CD4-positive, alpha-beta memory T cell (primary cell): Measurements from ENCODE around the gene ULK4. TPM values are rescaled to one million over a fixed set of nuclear protein-coding genes. Genes with fewer than 3 reads are reported as not detected.
"Not testable (repeated sequence)": the region's sequence is repeated elsewhere in the genome, so short reads cannot be mapped to it uniquely, and the experiment has no call there.

Source experiments
- CTCF ChIA-PET: fragments of 350-600 bp; sonication (Branson Sonifier 250); formaldehyde crosslinking; loops from one replicate; lab custom pipeline; 2021; ENCODE audit warnings: inconsistent platforms; ENCODE audit not compliant: partially characterized antibody; lab: Charles Lee
- POLR2A ChIA-PET: fragments of 350-600 bp; sonication (Branson Sonifier 250); formaldehyde crosslinking; loops from one replicate; lab custom pipeline; 2021; ENCODE audit not compliant: partially characterized antibody; lab: Charles Lee
- DNase-seq, 5 donors: peaks; one replicate each; pipeline versions ENCODE4 v3.0.0 to v3.0.0-alpha.2; 2020 to 2022; ENCODE audit warnings: mixed read lengths in 1 of 5
- H3K27ac ChIP-seq: one replicate; pipeline ENCODE4 v1.7.0; 2013; ENCODE audit warnings: low read depth, low read length
- H3K27me3 ChIP-seq: 2 replicates; pipeline ENCODE4 v1.7.0; 2013; ENCODE audit warnings: mild to moderate bottlenecking, low read length, moderate library complexity; ENCODE audit not compliant: insufficient read depth
- H3K36me3 ChIP-seq: 2 replicates; pipeline ENCODE4 v1.7.0; 2013; ENCODE audit warnings: mild to moderate bottlenecking, low read length, moderate library complexity; ENCODE audit not compliant: insufficient read depth
- H3K4me1 ChIP-seq: 2 replicates; pipeline ENCODE4 v1.7.0; 2013; ENCODE audit warnings: mild to moderate bottlenecking, low read length, moderate library complexity; ENCODE audit not compliant: insufficient read depth
- H3K4me3 ChIP-seq, 2 donors: one replicate each; pipeline ENCODE4 v1.7.0; 2013; ENCODE audit warnings: low read length in 2 of 2, mild to moderate bottlenecking in 1 of 2
- H3K9me3 ChIP-seq, 2 donors: one replicate each; pipeline ENCODE4 v1.7.0; 2013; ENCODE audit warnings: low read length in 2 of 2, control low read depth in 1 of 2; ENCODE audit not compliant: control insufficient read depth in 1 of 2
- H3K27ac Mint-ChIP-seq, 7 donors: one replicate each; pipeline ENCODE4 v1.8.0; 2020 to 2021; ENCODE audit warnings: mixed read lengths in 7 of 7, mild to moderate bottlenecking in 6 of 7, inconsistent platforms in 3 of 7, moderate library complexity in 3 of 7
- H3K27me3 Mint-ChIP-seq, 2 donors: one replicate each; pipeline ENCODE4 v1.8.0; 2020 to 2021; ENCODE audit warnings: mixed read lengths in 2 of 2
- H3K36me3 Mint-ChIP-seq, 2 donors: one replicate each; pipeline ENCODE4 v1.8.0; 2020 to 2021; ENCODE audit warnings: mixed read lengths in 2 of 2, inconsistent platforms in 1 of 2, mild to moderate bottlenecking in 1 of 2
- H3K4me1 Mint-ChIP-seq, 4 donors: one replicate each; pipeline ENCODE4 v1.8.0; 2020 to 2021; ENCODE audit warnings: mixed read lengths in 4 of 4, mild to moderate bottlenecking in 1 of 4
- H3K4me3 Mint-ChIP-seq, 8 donors: one replicate each; pipeline ENCODE4 v1.8.0; 2020 to 2021; ENCODE audit warnings: mixed read lengths in 8 of 8, mild to moderate bottlenecking in 7 of 8, moderate library complexity in 6 of 8, inconsistent platforms in 3 of 8
- H3K9me3 Mint-ChIP-seq, 8 donors: one replicate each; pipeline ENCODE4 v1.8.0; 2020 to 2021; ENCODE audit warnings: mixed read lengths in 8 of 8, mild to moderate bottlenecking in 5 of 8, inconsistent platforms in 3 of 8, moderate library complexity in 1 of 8
- intact Hi-C: fragments of 100-400 bp; cut with micrococcal nuclease; formaldehyde crosslinking; loops from one replicate; pipeline ENCODE4 v1.15.1; 2023
- polyA plus RNA-seq, 2 donors: library from polyadenylated mRNA; unstranded; fragments of 300-500 nt; fragmentation: Illumina TruSeq; gene quantifications; one replicate each; pipeline ENCODE4 v1.2.3, GENCODE V29; 2021
- total RNA-seq, 2 experiments: library from RNA; stranded (reverse); gene quantifications; one replicate each; pipeline ENCODE4 v1.2.3, GENCODE V29; 2021

The ULK4 gene
- total and polyA plus RNA-seq, 4 experiments from 2014 or later: 6.3 to 29.1 (median 19.2) TPM

DNA sequence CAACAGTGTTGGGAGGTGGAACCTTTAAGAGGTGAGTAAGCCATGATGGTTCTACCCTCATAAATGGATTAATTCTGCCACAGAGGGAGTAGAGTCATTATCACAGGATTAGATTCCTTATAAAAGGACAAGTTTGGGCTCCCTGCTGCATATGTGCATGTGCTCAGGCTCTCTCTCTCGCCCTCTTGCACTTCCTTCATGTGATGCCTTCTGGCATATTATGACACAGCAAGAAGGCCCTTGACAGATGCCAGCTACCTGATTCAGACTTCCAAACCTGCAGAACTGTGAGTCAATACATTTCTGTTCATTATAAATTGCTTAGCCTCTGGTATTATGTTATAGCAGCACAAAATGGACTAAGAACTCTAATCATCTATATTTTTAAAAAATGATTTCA is 557.3 kb downstream of the ULK4 start:
- POLR2A ChIA-PET: no interaction called here
- Mint-ChIP-seq H3K4me1 (no peaks in the 10 kb centered on the region), H3K9me3 (peaks cover 0 to 4% (median 2%) of the 10 kb centered on the region in 8 donors), H3K27ac (no peak overlapping the region), H3K36me3 (peaks cover 7 to 10% of the 10 kb centered on the region in 2 donors), H3K27me3 (no peaks in the 10 kb centered on the region), H3K4me3 (no peak overlapping the region)
- CTCF ChIA-PET: no interaction called here
- no peak overlapping the region for H3K4me3 ChIP-seq
- H3K27ac ChIP-seq: no peak overlapping the region
- H3K9me3 ChIP-seq: no peaks in the 10 kb centered on the region
- no peaks in the 10 kb centered on the region for H3K4me1 ChIP-seq
- DNase-seq: no peak
- H3K36me3 ChIP-seq: no peaks in the 10 kb centered on the region
- intact Hi-C loops: no loop called here
- H3K27me3 ChIP-seq: no peaks in the 10 kb centered on the region

DNA sequence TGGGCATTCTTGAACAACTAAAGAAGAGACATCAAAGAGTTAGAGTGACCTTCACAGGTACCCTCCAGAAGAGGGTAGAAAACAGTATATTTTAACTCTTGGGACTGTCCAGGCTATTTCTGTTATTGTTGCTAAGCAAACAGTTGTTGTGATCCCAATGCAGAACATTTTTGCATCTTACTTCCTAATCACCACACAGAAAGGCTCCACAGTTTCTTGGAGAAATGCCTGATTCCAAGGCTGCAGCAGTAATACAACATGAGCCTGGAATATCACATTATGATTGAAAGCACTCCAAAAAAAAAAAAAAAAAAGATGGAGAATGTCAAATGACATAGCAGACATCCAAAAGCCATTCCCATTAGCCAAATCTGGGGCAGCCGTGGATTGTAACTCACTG is 567.0 kb downstream of the ULK4 start:
- peaks cover 1 to 13% (median 6%) of the 10 kb centered on the region in 8 donors for H3K9me3 Mint-ChIP-seq
- peak overlapping the region in 1 of 8 donors; percentile 16 for H3K4me3 Mint-ChIP-seq
- ChIA-PET POLR2A (no interaction called here), CTCF (no interaction called here)
- Histone ChIP-seq H3K4me1 (no peaks in the 10 kb centered on the region), H3K4me3 (no peak overlapping the region), H3K27ac (no peak overlapping the region), H3K9me3 (no peaks in the 10 kb centered on the region), H3K36me3 (no peaks in the 10 kb centered on the region), H3K27me3 (no peaks in the 10 kb centered on the region)
- peaks cover 26 to 63% of the 10 kb centered on the region in 2 donors for H3K36me3 Mint-ChIP-seq
- no peaks in the 10 kb centered on the region for H3K27me3 Mint-ChIP-seq
- DNase-seq: no peak
- peaks cover 0 to 1% (median 0%) of the 10 kb centered on the region in 4 donors for H3K4me1 Mint-ChIP-seq
- no peak overlapping the region for H3K27ac Mint-ChIP-seq
- intact Hi-C loops: no loop called here

DNA sequence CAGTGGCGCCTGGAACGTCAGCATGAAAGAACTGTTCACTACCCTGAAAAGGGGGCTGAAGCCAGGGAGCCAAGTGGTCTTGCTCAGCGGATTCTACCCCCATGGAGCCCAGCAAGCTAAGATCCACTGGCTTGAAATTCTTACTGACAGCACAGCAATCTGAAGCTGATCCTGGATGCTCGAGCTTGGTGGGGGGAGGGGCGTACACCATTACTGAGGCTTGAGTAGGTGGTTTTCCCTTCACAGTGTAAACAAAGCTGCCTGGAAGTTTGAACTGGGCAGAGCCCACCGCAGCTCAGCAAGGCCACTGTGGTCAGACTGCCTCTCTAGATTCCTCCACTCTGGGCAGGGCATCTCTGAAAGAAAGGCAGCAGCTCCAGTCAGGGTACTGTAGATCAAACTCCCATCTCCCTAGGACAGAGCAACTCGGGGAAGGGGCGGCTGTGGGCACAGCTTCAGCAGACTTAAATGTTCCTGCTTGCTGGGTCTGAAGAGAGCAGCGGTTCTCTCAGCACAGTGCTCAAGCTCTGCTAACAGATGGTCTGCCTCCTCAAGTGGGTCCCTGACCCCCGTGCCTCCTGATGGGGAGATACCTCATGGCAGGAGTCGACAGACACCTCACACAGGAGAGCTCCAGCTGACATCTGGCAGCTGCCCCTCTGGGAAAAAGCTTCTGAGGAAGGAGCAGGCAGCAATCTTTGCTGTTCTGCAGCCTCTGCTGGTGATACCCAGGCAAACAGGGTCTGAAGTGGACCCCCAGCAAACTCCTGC is 591.0 kb downstream of the ULK4 start:
- Mint-ChIP-seq H3K9me3 (peaks cover 4 to 30% (median 22%) of the 10 kb centered on the region in 8 donors), H3K36me3 (peaks cover 11 to 36% of the 10 kb centered on the region in 2 donors)
- H3K27ac ChIP-seq, H3K4me3 ChIP-seq, H3K27ac Mint-ChIP-seq, intact Hi-C loops, H3K4me1 Mint-ChIP-seq, H3K9me3 ChIP-seq, CTCF ChIA-PET, H3K27me3 ChIP-seq, DNase-seq, POLR2A ChIA-PET, H3K4me3 Mint-ChIP-seq, H3K27me3 Mint-ChIP-seq, H3K4me1 ChIP-seq, H3K36me3 ChIP-seq: not testable (repeated sequence)

DNA sequence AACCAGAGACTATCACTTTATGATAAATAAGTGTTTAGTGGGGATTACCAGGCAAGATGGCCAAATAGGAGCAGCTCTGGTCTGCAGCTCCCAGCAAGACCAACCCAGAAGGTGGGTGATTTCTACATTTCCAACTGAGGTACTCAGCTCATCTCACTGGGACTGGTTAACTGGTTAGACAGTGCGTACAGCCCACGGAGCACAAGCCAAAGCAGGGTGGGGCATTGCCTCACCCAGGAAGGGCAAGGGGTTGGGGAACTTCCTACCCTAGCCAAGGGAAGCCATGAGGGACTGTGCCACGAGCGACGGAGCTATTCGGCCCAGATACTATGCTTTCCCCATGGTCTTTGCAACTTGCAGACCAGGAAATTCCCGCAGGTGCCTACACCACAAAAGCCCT is 591.6 kb downstream of the ULK4 start:
- no peaks in the 10 kb centered on the region for H3K4me1 ChIP-seq
- Mint-ChIP-seq H3K27me3 (no peaks in the 10 kb centered on the region), H3K36me3 (peaks cover 8 to 32% of the 10 kb centered on the region in 2 donors), H3K4me3 (no peak overlapping the region), H3K27ac (no peak overlapping the region), H3K9me3 (peaks cover 1 to 24% (median 17%) of the 10 kb centered on the region in 8 donors), H3K4me1 (peaks cover 0 to 2% (median under 1%) of the 10 kb centered on the region in 4 donors)
- H3K9me3 ChIP-seq: no peaks in the 10 kb centered on the region
- H3K27me3 ChIP-seq: no peaks in the 10 kb centered on the region
- H3K4me3 ChIP-seq: no peak overlapping the region
- CTCF ChIA-PET: no interaction called here
- POLR2A ChIA-PET: no interaction called here
- DNase-seq: no peak
- no peak overlapping the region for H3K27ac ChIP-seq
- intact Hi-C loops: no loop called here
- H3K36me3 ChIP-seq: no peaks in the 10 kb centered on the region

DNA sequence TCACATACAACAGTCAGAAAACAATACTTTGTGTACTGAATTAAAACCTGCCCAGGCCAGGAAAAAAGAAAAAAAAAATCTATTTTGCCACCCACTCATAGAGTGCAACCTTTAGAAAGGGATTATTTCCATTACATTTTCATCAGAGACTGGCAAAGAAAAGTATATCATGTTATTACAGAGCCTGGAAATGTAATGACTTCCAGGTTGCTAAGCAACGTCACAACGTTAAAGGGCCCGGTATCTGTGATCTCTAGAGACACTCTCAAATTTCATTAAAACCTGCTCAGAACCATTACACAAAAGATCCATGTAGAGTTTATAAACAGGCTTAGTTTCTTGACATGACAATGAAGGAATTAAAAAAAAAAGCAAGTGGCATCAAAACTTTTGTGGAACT is 592.1 kb downstream of the ULK4 start:
- POLR2A ChIA-PET: no interaction called here
- CTCF ChIA-PET: no interaction called here

DNA sequence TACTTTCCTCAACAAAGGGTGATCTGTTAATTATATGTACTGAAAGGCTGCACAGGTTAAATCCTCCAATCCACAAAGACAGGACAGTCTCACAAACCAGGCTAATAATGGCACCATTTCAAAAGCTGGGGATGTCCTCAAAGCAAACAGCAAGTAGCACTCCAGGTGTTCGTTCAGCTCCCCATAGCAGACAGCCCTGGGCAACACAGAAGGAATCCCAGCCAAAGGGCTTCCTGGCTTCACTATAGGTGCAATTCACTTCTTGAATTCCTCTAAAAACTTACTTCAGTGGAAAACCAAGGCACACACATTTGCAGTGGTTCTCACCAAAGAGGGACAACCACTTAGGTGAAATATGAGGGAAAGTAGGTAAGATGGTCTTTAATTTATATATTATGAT is 595.9 kb downstream of the ULK4 start:
- no peaks in the 10 kb centered on the region for H3K9me3 ChIP-seq
- Mint-ChIP-seq H3K9me3 (peaks cover 0 to 2% (median 0%) of the 10 kb centered on the region in 8 donors), H3K4me3 (no peak overlapping the region), H3K36me3 (peaks cover 0 to 11% of the 10 kb centered on the region in 2 donors), H3K27ac (no peak overlapping the region), H3K4me1 (peaks cover 0 to 2% (median under 1%) of the 10 kb centered on the region in 4 donors), H3K27me3 (no peaks in the 10 kb centered on the region)
- no peak overlapping the region for H3K27ac ChIP-seq
- H3K36me3 ChIP-seq: no peaks in the 10 kb centered on the region
- intact Hi-C loops: no loop called here
- POLR2A ChIA-PET: no interaction called here
- DNase-seq: no peak
- no peaks in the 10 kb centered on the region for H3K4me1 ChIP-seq
- CTCF ChIA-PET: no interaction called here
- no peaks in the 10 kb centered on the region for H3K27me3 ChIP-seq
- H3K4me3 ChIP-seq: no peak overlapping the region

More for the DNA sequence above, 592.1 kb downstream of the ULK4 start:
- H3K36me3 ChIP-seq: no peaks in the 10 kb centered on the region
- Mint-ChIP-seq H3K4me3 (no peak overlapping the region), H3K4me1 (peaks cover 0 to 2% (median under 1%) of the 10 kb centered on the region in 4 donors), H3K27me3 (no peaks in the 10 kb centered on the region), H3K9me3 (peaks cover 0 to 24% (median 15%) of the 10 kb centered on the region in 8 donors), H3K36me3 (peaks cover 4 to 27% of the 10 kb centered on the region in 2 donors), H3K27ac (no peak overlapping the region)
- intact Hi-C loops: no loop called here
- H3K9me3 ChIP-seq: no peaks in the 10 kb centered on the region
- DNase-seq: no peak
- no peaks in the 10 kb centered on the region for H3K4me1 ChIP-seq
- H3K4me3 ChIP-seq: no peak overlapping the region
- H3K27ac ChIP-seq: no peak overlapping the region
- H3K27me3 ChIP-seq: no peaks in the 10 kb centered on the region

DNA sequence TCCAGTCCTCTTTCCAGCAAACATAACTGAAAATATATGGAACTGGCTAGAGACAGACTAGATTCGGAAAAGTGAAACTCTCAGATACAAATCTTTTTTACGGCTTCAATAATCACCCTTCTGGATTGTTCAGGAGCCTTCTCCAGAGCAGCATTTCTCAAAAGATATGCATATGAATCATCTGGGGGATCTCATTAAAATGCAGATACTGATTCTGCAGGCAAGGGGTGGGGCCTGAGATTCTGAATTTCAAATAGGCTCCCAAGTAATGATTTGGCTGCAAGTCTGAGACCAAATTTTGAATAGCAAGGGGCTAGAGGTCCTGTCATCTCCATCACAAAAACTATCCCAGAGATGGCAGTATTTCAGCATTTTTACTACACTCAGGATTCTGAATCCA is 597.2 kb downstream of the ULK4 start:
- Histone ChIP-seq H3K27ac (no peak overlapping the region), H3K36me3 (no peaks in the 10 kb centered on the region), H3K9me3 (no peaks in the 10 kb centered on the region), H3K27me3 (no peaks in the 10 kb centered on the region), H3K4me1 (no peaks in the 10 kb centered on the region), H3K4me3 (no peak overlapping the region)
- CTCF ChIA-PET: no interaction called here
- intact Hi-C loops: no loop called here
- H3K4me1 Mint-ChIP-seq: peaks cover 0 to 1% (median 0%) of the 10 kb centered on the region in 4 donors
- peaks cover 0 to 4% (median 0%) of the 10 kb centered on the region in 8 donors for H3K9me3 Mint-ChIP-seq
- no peaks in the 10 kb centered on the region for H3K27me3 Mint-ChIP-seq
- no peak overlapping the region for H3K27ac Mint-ChIP-seq
- POLR2A ChIA-PET: no interaction called here
- DNase-seq: no peak
- peaks cover 0 to 9% of the 10 kb centered on the region in 2 donors for H3K36me3 Mint-ChIP-seq
- H3K4me3 Mint-ChIP-seq: no peak overlapping the region
